ENCODE results near the gene CADPS.

Gene CADPS

GRCh38 chr3:62874711-62875557 is at the start of gene CADPS:
TSS of gene CADPS (minus strand) at chr3:62875416. CDS start at chr3:62875029, 387 bp downstream.
- DNase-seq (ENCODE audit: low read depth), result no peak

GRCh38 chr3:62923066-62923465 is 47.9 kb upstream of the CADPS start:
- DNase-seq (ENCODE audit: low read depth), result no peak

- DNase-seq (ENCODE audit: low read depth), result peak; percentile 17
Observed at GRCh38 chr3:62922326-62922725, 47.1 kb upstream of the CADPS start.

- no peak for DNase-seq (ENCODE audit: low read depth)
Observed at GRCh38 chr3:62920466-62920784, 45.2 kb upstream of the CADPS start.

- no peak for DNase-seq (ENCODE audit: low read depth)
Observed at GRCh38 chr3:62919784-62920465, 44.7 kb upstream of the CADPS start.

- no peak for DNase-seq (ENCODE audit: low read depth)
Observed at GRCh38 chr3:62918777-62919176, 43.6 kb upstream of the CADPS start.

- no peak for DNase-seq (ENCODE audit: low read depth)
Observed at GRCh38 chr3:62918131-62918530, 42.9 kb upstream of the CADPS start.

GRCh38 chr3:62911526-62911925 is 36.3 kb upstream of the CADPS start:
- no peak for DNase-seq (ENCODE audit: low read depth)

GRCh38 chr3:62905331-62905730 is 30.1 kb upstream of the CADPS start:
- DNase-seq (ENCODE audit: low read depth), result no peak

GRCh38 chr3:62898530-62899496 is 23.6 kb upstream of the CADPS start:
- no peak for DNase-seq (ENCODE audit: low read depth)

GRCh38 chr3:62895901-62896300 is 20.7 kb upstream of the CADPS start:
- no peak for DNase-seq (ENCODE audit: low read depth)

- no peak for DNase-seq (ENCODE audit: low read depth)
Observed at GRCh38 chr3:62892951-62893350, 17.7 kb upstream of the CADPS start.

- no peak for DNase-seq (ENCODE audit: low read depth)
Observed at GRCh38 chr3:62892045-62892444, 16.8 kb upstream of the CADPS start.

GRCh38 chr3:62888778-62889177 is 13.6 kb upstream of the CADPS start:
- DNase-seq (ENCODE audit: low read depth), result no peak

- no peak for DNase-seq (ENCODE audit: low read depth)
Observed at GRCh38 chr3:62888180-62888579, 13.0 kb upstream of the CADPS start.

- DNase-seq (ENCODE audit: low read depth), result no peak
Observed at GRCh38 chr3:62885136-62885535, 9.9 kb upstream of the CADPS start.

GRCh38 chr3:62884096-62884870 is 9.1 kb upstream of the CADPS start:
- no peak for DNase-seq (ENCODE audit: low read depth)

- DNase-seq (ENCODE audit: low read depth), result peak; percentile 18
Observed at GRCh38 chr3:62882676-62883200, 7.5 kb upstream of the CADPS start.

GRCh38 chr3:62876064-62876463 is 848 bp upstream of the CADPS start:
- peak; percentile 58 for DNase-seq (ENCODE audit: low read depth)

- no peak for DNase-seq (ENCODE audit: low read depth)
Observed at GRCh38 chr3:62875558-62876002, 364 bp upstream of the CADPS start.
